HFFc6 (cell line): ENCODE data around the gene AFAP1L1. TPM values are rescaled to one million over a fixed set of nuclear protein-coding genes. Genes with fewer than 3 reads are reported as not detected.

Experiments
- DNase-seq: peaks from one replicate; pipeline ENCODE4 v3.0.0-alpha.2; 2018
- H3K27ac Mint-ChIP-seq: 2 replicates; pipeline ENCODE4 v1.8.0; 2020; ENCODE audit warnings: mild to moderate bottlenecking, mixed read lengths
- H3K27me3 Mint-ChIP-seq: 2 replicates; pipeline ENCODE4 v1.8.0; 2021; ENCODE audit warnings: mild to moderate bottlenecking, moderate library complexity, mixed read lengths; ENCODE audit not compliant: insufficient read depth
- H3K36me3 Mint-ChIP-seq: 2 replicates; pipeline ENCODE4 v1.8.0; 2021; ENCODE audit warnings: low read depth, mixed read lengths
- H3K4me1 Mint-ChIP-seq: 2 replicates; pipeline ENCODE4 v1.8.0; 2020; ENCODE audit warnings: low read depth, mixed read lengths
- H3K4me3 Mint-ChIP-seq: 2 replicates; pipeline ENCODE4 v1.8.0; 2020; ENCODE audit warnings: mild to moderate bottlenecking, moderate library complexity, mixed read lengths
- H3K9me3 Mint-ChIP-seq: 2 replicates; pipeline ENCODE4 v1.8.0; 2020; ENCODE audit warnings: mild to moderate bottlenecking, mixed read lengths
- CTCF ChIP-seq: fragments of 200-600 bp; sonication (generic); IDR thresholded peaks from 2 replicates; pipeline ENCODE4 v1.5.0; 2021; ENCODE audit warnings: antibody characterized with exemption, mild to moderate bottlenecking
- total RNA-seq, 6 experiments: library from RNA; stranded (reverse); fragmentation: NEBNext Ultra II Directional; extraction: Animal tissue kit (Norgen Biotek cat#: 25700); gene quantifications; 2 replicates in 1 of 6; 3 replicates in 5 of 6; pipeline ENCODE4 v1.2.3, GENCODE V29; 2021

AFAP1L1 gene
- total RNA-seq, 6 experiments from 2014 or later: 3.2 to 7.5 (median 5.4) TPM

- Mint-ChIP-seq H3K27me3 (peaks cover 3% of the 10 kb centered on the region), H3K4me1 (peaks cover 45% of the 10 kb centered on the region), H3K36me3 (peaks cover 56% of the 10 kb centered on the region), H3K9me3 (no peaks in the 10 kb centered on the region; the same call in 1 of the 2 replicates), H3K27ac (peak overlapping the region; percentile 64), H3K4me3 (peak overlapping the region; percentile 38; the same call in 1 of the 2 replicates)
- DNase-seq: no peak
- no peak for TF ChIP-seq CTCF
These were observed 76.9 kb downstream of the AFAP1L1 start for GRCh38 chr5:149348518-149348917.

GRCh38 chr5:149349382-149349781, 77.7 kb downstream of the AFAP1L1 start:
- DNase-seq: no peak
- no peak for TF ChIP-seq CTCF
- Mint-ChIP-seq H3K27me3 (peaks cover 3% of the 10 kb centered on the region), H3K4me3 (no peak overlapping the region), H3K4me1 (peaks cover 38% of the 10 kb centered on the region), H3K27ac (no peak overlapping the region), H3K36me3 (peaks cover 62% of the 10 kb centered on the region), H3K9me3 (no peaks in the 10 kb centered on the region; the same call in 1 of the 2 replicates)

GRCh38 chr5:149352169-149352568, 80.5 kb downstream of the AFAP1L1 start:
- H3K36me3 Mint-ChIP-seq: peaks cover 56% of the 10 kb centered on the region
- H3K4me1 Mint-ChIP-seq: peaks cover 23% of the 10 kb centered on the region
- H3K4me3 Mint-ChIP-seq: no peak overlapping the region
- no peaks in the 10 kb centered on the region for H3K9me3 Mint-ChIP-seq
- H3K27me3 Mint-ChIP-seq: no peaks in the 10 kb centered on the region
- no peak for TF ChIP-seq CTCF
- no peak for DNase-seq
- H3K27ac Mint-ChIP-seq: no peak overlapping the region

- peaks cover 2% of the 10 kb centered on the region; the same call in 1 of the 2 replicates for H3K27me3 Mint-ChIP-seq
These were observed 82.3 kb downstream of the AFAP1L1 start for GRCh38 chr5:149353911-149354310.

GRCh38 chr5:149355688-149356087, 84.0 kb downstream of the AFAP1L1 start:
- Mint-ChIP-seq H3K27me3 (peaks cover 2% of the 10 kb centered on the region; the same call in 1 of the 2 replicates), H3K4me1 (peaks cover 23% of the 10 kb centered on the region), H3K9me3 (no peaks in the 10 kb centered on the region), H3K27ac (no peak overlapping the region), H3K36me3 (peaks cover 28% of the 10 kb centered on the region), H3K4me3 (no peak overlapping the region)
- no peak for TF ChIP-seq CTCF
- DNase-seq: no peak

More at GRCh38 chr5:149353911-149354310, 82.3 kb downstream of the AFAP1L1 start:
- no peak overlapping the region for H3K27ac Mint-ChIP-seq
- H3K4me3 Mint-ChIP-seq: no peak overlapping the region
- no peak for TF ChIP-seq CTCF
- DNase-seq: no peak
- H3K36me3 Mint-ChIP-seq: peaks cover 43% of the 10 kb centered on the region
- no peaks in the 10 kb centered on the region for H3K9me3 Mint-ChIP-seq
- peaks cover 18% of the 10 kb centered on the region for H3K4me1 Mint-ChIP-seq

- H3K27me3 Mint-ChIP-seq: peaks cover 2% of the 10 kb centered on the region; the same call in 1 of the 2 replicates
- TF ChIP-seq CTCF: no peak
- no peak overlapping the region for H3K4me3 Mint-ChIP-seq
- no peak for DNase-seq
- H3K4me1 Mint-ChIP-seq: peaks cover 23% of the 10 kb centered on the region
- no peak overlapping the region for H3K27ac Mint-ChIP-seq
- no peaks in the 10 kb centered on the region for H3K9me3 Mint-ChIP-seq
- H3K36me3 Mint-ChIP-seq: peaks cover 26% of the 10 kb centered on the region
These were observed 84.7 kb downstream of the AFAP1L1 start for GRCh38 chr5:149356391-149356790.
